GM19397 (cell line): Measurements from ENCODE around the gene QKI.

ENCODE experiments used
- ATAC-seq: cut with Tn5 transposase; IDR thresholded peaks from one replicate; pipeline ENCODE4 v1.9.1; 2021; ENCODE audit warnings: mild to moderate bottlenecking, moderate library complexity; ENCODE audit not compliant: unreplicated experiment

The QKI gene

DNA sequence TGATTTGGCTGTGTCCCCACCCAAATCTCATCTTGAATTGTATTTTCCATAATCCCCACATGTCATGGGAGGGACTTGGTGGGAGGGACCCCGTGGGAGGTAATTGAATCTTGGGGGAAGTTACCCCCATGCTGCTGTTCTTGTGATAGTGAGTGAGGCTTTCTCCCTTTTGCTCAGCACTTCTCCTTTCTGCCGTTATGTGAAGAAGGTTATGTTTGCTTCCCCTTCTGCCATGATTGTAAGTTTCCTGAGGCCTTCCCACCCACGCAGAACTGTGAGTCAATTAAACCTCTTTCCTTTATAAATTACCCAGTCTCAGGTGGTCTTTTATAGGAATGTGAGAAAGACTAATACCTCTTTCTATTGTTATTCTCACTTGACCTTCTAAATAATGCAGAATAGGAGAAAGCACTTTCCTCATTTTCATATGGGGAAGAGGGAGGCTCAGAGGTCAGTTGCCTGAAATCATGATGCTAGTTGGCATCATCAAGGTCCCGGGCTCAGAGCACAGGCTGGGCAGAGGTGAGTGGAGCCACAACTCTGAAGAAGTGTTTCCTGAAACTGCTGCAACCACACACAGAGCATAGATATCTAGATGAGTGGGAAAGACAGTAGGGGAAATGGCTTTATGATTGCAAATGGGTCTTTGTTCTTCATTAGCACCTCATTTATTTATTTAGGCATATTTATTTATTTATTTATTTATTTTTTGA is 191.0 kb downstream of the QKI start:
- ATAC-seq: no peak

DNA sequence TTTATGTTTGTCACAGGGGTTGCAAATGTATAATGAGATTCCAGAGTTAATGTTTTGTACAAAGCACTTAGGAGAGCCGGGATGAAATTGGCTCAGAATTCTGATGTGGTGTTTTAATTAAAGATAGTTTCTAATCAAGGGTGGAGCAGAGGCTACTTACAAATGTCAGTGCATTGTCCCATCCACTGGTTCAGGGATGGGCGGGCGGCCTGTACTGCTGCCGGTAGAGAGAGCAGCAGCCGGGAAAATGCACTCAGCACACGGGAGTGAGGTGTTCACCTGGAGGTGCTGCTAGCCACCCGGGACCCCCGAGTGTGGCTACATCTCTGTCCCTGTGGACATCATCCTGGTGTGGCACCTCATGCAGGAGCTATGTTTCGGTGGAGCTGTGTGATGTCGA is 193.3 kb downstream of the QKI start:
- no peak for ATAC-seq

DNA sequence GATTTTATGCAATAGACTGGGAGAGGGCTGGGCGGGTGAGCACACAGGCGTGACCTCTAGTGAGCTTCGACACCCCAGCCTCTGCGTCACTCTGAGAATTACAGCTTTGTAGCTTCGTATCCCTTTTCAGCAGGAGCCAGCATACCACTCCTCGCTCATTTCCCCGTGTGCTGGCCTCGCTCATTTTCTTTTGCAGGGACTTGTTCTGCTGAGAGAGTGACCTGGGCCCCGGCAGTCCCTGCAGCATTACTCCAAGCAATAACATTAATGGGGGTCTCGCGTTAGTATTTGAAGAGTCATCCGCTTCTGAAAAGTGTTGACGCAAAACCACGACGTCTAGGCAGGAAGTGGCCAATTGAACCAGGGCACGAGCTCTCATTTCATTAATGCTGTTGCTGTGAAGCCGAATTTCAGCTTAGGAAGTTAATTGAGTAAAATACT is 193.7 kb downstream of the QKI start:
- ATAC-seq: no peak

DNA sequence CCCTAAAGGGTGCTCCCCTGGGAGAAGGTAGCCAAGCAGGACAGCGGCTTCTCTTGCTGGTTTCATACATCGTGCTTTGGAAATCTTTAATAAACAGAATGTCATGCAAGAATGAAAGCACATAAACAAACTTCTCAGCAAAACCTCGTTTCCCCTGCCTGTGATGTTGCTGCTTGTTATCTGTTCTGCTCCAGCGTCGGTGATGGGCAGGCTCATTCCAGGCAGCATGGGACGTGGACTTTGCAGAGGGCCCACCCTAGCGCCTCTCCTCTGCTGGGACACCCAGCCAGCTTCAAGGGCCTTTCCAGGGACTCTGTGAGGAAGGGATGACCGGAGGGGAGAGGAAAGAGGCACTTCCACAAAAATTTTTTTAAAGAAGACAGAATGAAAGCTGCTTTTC is 197.7 kb downstream of the QKI start:
- no peak for ATAC-seq

DNA sequence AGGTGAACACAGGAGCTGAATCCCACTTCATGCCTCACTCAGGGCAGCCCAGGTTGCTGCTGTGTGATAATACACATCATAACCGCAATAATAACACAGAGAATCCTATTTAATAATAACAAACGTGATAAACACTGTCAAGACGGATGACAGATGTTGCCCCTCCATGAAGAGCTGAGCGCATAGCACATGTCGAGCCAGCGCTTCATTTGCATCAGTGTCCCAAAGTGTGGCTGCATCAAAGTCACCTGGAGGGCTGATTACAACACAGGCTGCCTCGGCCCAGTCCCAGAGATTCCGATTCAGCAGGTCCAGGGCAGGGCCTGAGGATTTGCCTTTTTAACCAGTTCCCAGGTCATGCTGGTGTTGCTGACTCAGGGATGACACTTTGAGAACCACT is 198.5 kb downstream of the QKI start:
- ATAC-seq: no peak

DNA sequence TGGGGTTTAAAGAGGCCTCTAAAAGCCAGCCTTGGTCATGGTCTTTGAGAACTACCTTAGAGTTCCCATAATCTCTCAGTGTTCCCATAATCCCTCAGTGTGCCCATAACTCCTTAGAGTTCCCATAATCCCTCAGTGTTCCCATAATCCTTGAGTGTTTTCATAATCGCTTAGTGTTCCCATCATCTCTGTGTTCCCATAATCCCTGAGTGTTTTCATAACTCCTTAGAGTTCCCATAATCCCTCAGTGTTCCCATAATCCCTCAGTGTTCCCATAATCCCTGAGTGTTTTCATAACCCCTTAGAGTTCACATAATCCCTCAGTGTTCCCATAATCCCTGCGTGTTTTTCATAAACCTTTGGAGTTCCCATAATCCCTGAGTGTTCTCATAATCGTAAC is 199.2 kb downstream of the QKI start:
- ATAC-seq: no peak

DNA sequence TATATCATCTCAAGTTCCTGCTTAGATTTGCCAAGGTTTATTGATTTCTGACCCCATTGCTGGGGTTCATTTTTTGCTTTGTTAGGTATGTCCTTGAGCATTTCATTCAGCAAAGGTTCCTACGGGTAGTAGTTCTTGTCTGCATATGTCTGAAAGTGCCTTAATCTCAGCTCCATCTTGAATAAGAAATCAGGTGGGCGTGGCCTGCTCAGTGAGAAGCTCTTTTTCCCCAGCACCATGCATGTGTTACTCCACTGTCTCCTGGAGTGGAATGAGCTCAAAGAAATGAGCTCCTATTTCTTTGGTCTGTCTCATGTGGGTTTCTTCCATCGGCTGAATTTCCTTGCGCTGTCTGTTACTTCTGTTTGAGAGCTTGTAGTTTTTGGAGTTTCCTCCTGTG is 201.9 kb downstream of the QKI start:
- no peak for ATAC-seq

DNA sequence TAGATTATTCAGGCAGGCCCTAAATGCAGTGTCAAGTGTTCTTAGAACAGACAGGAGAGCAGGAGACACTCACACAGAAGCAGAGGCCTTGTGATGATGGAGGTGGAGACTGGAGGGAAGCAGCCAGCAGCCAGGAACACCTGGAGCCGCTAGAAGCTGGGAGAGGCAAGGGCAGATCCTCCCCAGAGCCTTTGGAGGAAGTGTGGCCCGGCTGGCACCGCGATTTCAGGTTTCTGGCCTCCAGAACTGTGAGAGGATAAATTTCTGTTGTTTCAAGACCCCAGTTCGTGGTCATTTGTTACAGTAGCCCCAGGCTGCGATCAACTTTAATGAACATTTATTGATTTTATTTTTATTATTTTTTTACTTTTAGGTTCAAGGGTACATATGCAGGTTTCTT is 203.0 kb downstream of the QKI start:
- ATAC-seq: no peak

DNA sequence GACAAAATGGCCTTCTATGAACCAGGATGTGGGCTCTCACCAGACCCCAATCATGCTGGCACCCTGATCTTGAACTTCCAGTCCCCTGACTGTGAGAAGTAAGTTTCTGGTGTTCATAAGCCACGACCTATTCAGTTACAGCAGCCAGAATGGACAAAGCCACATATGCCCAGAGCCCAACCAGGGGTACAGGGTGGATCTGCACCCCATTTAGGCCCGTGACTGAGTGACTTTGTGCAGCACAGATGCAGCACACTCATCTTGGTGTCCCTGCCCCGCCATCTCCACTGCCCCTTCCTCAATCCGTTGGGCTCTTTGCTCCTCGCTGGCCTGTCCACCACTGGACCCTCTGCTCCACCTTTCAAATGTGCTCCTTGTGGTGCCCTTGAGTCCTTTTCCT is 205.6 kb downstream of the QKI start:
- ATAC-seq: no peak

DNA sequence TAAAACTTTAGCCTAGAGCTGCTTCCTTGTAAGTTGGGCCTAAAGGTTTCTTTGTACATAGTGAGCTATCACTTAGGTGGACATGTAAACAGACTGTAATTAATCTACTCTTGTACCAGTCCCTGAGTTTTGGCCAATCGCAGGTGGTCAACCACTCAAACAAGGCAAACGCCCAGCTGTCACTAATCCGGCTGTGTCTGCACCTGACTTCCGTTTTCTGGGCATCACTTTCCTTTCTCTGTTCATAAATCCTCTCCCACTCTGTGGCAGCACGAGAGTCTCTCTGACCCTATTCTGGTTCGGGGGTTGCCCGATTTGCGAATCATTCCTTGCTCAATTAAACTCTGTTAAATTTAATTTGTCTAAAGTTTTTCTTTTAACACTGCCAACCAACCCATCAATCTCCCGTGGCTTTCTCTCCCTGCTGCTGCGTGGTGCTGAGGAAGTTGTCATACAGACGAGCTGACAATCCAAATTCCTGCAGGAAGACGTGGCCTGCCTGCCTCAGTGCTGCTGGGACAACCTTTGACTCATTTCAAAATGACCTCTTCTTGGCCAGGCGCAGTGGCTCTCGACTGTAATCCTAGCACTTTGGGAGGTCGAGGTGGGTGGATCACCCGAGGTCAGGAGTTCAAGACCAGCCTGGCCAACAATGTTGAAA is 206.3 kb downstream of the QKI start:
- ATAC-seq: no peak

DNA sequence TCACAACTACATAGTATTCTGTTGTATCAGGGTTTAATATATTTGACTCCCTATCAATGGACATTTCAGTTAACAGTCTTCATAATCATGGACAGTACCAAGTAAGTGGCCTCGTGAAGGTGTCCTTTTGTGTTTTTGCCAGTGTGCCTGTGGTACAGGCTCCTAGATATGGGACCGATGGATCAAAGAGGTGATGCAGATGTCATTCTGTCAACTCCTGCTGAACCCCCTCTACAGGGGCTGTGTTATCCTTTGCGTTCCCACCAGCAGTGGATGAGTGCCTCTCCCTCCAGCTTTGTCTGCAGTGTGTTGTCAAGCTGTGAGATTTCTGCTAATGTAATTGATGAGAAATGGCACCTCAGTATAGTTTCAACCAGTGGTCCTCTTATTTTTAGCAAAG is 210.7 kb downstream of the QKI start:
- no peak for ATAC-seq

DNA sequence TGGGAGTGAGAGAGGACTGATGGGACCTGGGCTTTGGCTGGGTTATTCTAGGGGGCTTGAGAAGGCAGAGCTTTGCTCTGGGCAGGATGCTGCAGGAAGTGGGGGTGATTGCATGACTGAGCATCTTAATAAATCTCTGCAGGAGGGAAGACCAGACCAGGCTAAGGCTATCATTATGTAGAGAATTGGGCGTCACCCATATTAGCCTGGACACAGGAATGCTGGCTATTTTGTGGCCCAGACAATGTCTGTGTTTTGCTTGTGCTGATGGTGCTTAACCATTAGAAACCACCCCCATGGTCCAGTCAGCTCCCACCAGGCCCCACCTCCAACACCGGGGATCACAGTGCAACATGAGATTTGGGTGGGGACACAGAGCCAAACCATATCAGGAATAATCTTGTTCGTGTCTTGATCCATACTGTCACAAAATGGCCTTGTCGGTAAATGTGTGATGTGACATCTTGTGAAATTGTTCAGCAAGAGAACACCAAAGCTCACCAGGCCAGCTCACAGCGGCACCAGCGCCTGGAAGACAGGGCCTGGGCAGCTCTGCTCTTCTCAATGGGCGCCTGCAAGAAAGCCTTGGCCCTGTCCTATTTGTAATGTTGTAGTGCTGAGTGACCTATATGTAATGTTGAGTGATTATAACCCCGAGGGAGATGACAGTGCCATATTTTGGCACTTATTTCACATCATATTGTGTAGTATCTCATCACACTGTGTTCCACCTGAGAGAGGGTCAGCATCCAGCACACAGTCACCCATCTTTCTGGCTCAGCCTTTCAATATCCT is 211.8 kb downstream of the QKI start:
- ATAC-seq: no peak

DNA sequence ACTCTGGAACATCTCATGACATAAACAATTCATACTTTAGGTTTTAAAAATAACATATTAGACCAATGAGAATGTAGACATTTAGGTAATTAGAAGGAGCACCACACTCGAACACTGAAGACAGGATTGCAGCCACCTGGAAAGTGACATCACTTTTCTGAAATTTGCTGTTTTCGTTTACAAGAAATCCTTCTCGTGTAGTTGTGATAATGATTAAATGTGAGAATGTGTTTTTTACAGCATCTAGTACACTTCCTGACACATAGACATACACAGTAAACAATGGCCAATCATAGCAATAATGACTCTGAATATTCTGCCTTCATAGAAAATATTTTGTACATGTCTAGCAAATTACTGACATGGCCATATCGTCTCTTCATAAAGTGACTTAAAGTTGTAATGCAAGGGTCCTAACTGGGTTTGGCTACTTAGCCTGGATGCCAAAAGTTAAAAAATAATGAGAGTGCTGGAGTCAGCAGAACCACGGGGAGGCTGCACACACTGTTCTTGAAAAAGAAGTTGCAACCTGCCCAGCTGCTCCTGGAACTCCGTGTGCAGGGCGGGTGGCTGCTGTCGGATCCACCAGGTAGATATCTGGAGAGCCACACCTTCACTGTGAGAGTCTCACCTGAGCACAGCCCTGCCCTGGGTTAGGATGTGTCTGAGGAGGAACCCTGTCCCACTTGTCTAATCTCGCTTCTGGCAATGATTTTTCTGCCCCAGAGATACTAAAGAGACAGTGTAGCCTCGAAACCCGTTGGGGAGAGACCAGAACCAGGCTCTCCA is 212.9 kb downstream of the QKI start:
- ATAC-seq: no peak
